ENCODE results near the gene FGF22.
"Not testable (repeated sequence)": the region's sequence is repeated elsewhere in the genome, so short reads cannot be mapped to it uniquely, and the experiment has no call there.

Gene FGF22

DNA sequence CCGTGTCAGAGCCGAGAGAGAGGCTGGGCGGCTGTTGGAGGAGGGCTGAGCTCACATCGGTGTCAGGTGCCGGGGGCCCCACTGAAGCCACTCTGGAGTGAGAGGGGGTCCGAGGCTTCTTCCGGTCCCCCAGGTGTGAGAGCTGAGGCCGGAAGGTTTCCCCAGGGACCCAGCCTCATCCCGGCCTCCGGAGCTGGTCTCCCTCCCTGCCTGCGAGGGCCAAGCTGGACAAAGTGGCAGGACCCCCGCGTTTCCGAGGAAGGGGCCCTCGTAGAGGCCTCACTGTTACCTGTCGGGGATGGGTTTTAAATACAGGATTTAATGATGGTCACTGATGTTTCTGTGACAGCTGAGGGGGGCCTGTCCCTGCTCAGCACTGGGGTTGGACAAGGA is 43.4 kb upstream of the FGF22 start:
- no peak for DNase-seq
- no peak overlapping the region for H3K4me3 ChIP-seq (ENCODE audit: insufficient read depth, low read depth, low read length, poor library complexity, severe bottlenecking)
- H3K4me1 ChIP-seq (ENCODE audit: control insufficient read depth, insufficient read depth, low read length, poor library complexity, severe bottlenecking), result no peaks in the 10 kb centered on the region
- no peaks in the 10 kb centered on the region for H3K9me3 ChIP-seq (ENCODE audit: control insufficient read depth, low read length)
- peaks cover 4% of the 10 kb centered on the region for H3K27me3 ChIP-seq (replicated peaks; ENCODE audit: control insufficient read depth, insufficient read depth, low read length, poor library complexity, severe bottlenecking)
- H3K27ac ChIP-seq (ENCODE audit: insufficient read depth, low read length, poor library complexity, severe bottlenecking), result no peak overlapping the region
- H3K36me3 ChIP-seq (ENCODE audit: control insufficient read depth, insufficient read depth, low read length), result no peaks in the 10 kb centered on the region

- Histone ChIP-seq H3K27ac (ENCODE audit: insufficient read depth, low read length, poor library complexity, severe bottlenecking) (no peak overlapping the region), H3K36me3 (ENCODE audit: control insufficient read depth, insufficient read depth, low read length) (no peaks in the 10 kb centered on the region), H3K4me3 (ENCODE audit: insufficient read depth, low read depth, low read length, poor library complexity, severe bottlenecking) (no peak overlapping the region), H3K27me3 (replicated peaks; ENCODE audit: control insufficient read depth, insufficient read depth, low read length, poor library complexity, severe bottlenecking) (no peaks in the 10 kb centered on the region), H3K4me1 (ENCODE audit: control insufficient read depth, insufficient read depth, low read length, poor library complexity, severe bottlenecking) (no peaks in the 10 kb centered on the region), H3K9me3 (ENCODE audit: control insufficient read depth, low read length) (no peaks in the 10 kb centered on the region)
- DNase-seq, result no peak
These were observed 42.0 kb upstream of the FGF22 start for GRCh38 chr19:597406-598315.

- Histone ChIP-seq H3K27ac (ENCODE audit: insufficient read depth, low read length, poor library complexity, severe bottlenecking) (no peak overlapping the region), H3K9me3 (ENCODE audit: control insufficient read depth, low read length) (no peaks in the 10 kb centered on the region), H3K27me3 (replicated peaks; ENCODE audit: control insufficient read depth, insufficient read depth, low read length, poor library complexity, severe bottlenecking) (no peaks in the 10 kb centered on the region), H3K4me1 (ENCODE audit: control insufficient read depth, insufficient read depth, low read length, poor library complexity, severe bottlenecking) (no peaks in the 10 kb centered on the region), H3K4me3 (ENCODE audit: insufficient read depth, low read depth, low read length, poor library complexity, severe bottlenecking) (no peak overlapping the region), H3K36me3 (ENCODE audit: control insufficient read depth, insufficient read depth, low read length) (no peaks in the 10 kb centered on the region)
- no peak for DNase-seq
These were observed 38.4 kb upstream of the FGF22 start for GRCh38 chr19:601310-601709.

GRCh38 chr19:601790-602189 is 37.9 kb upstream of the FGF22 start:
- no peaks in the 10 kb centered on the region for H3K36me3 ChIP-seq (ENCODE audit: control insufficient read depth, insufficient read depth, low read length)
- no peak overlapping the region for H3K4me3 ChIP-seq (ENCODE audit: insufficient read depth, low read depth, low read length, poor library complexity, severe bottlenecking)
- H3K27me3 ChIP-seq (replicated peaks; ENCODE audit: control insufficient read depth, insufficient read depth, low read length, poor library complexity, severe bottlenecking), result no peaks in the 10 kb centered on the region
- H3K9me3 ChIP-seq (ENCODE audit: control insufficient read depth, low read length), result no peaks in the 10 kb centered on the region
- no peak overlapping the region for H3K27ac ChIP-seq (ENCODE audit: insufficient read depth, low read length, poor library complexity, severe bottlenecking)
- no peak for DNase-seq
- H3K4me1 ChIP-seq (ENCODE audit: control insufficient read depth, insufficient read depth, low read length, poor library complexity, severe bottlenecking), result no peaks in the 10 kb centered on the region

- no peaks in the 10 kb centered on the region for H3K9me3 ChIP-seq (ENCODE audit: control insufficient read depth, low read length)
These were observed 37.0 kb upstream of the FGF22 start for GRCh38 chr19:602391-603301.

GRCh38 chr19:603302-603639 is 36.4 kb upstream of the FGF22 start:
- H3K27ac ChIP-seq (ENCODE audit: insufficient read depth, low read length, poor library complexity, severe bottlenecking), result not testable (repeated sequence)

More at GRCh38 chr19:602391-603301, 37.0 kb upstream of the FGF22 start:
- no peaks in the 10 kb centered on the region for H3K4me1 ChIP-seq (ENCODE audit: control insufficient read depth, insufficient read depth, low read length, poor library complexity, severe bottlenecking)
- H3K36me3 ChIP-seq (ENCODE audit: control insufficient read depth, insufficient read depth, low read length), result no peaks in the 10 kb centered on the region
- no peak overlapping the region for H3K27ac ChIP-seq (ENCODE audit: insufficient read depth, low read length, poor library complexity, severe bottlenecking)
- H3K27me3 ChIP-seq (replicated peaks; ENCODE audit: control insufficient read depth, insufficient read depth, low read length, poor library complexity, severe bottlenecking), result no peaks in the 10 kb centered on the region
- no peak for DNase-seq
- H3K4me3 ChIP-seq (ENCODE audit: insufficient read depth, low read depth, low read length, poor library complexity, severe bottlenecking), result no peak overlapping the region

GRCh38 chr19:603779-604178 is 35.9 kb upstream of the FGF22 start:
- DNase-seq; H3K9me3 ChIP-seq (ENCODE audit: control insufficient read depth, low read length); H3K27me3 ChIP-seq (replicated peaks; ENCODE audit: control insufficient read depth, insufficient read depth, low read length, poor library complexity, severe bottlenecking); H3K27ac ChIP-seq (ENCODE audit: insufficient read depth, low read length, poor library complexity, severe bottlenecking); H3K36me3 ChIP-seq (ENCODE audit: control insufficient read depth, insufficient read depth, low read length); H3K4me1 ChIP-seq (ENCODE audit: control insufficient read depth, insufficient read depth, low read length, poor library complexity, severe bottlenecking); H3K4me3 ChIP-seq (ENCODE audit: insufficient read depth, low read depth, low read length, poor library complexity, severe bottlenecking): not testable (repeated sequence)

More at GRCh38 chr19:603302-603639, 36.4 kb upstream of the FGF22 start:
- H3K9me3 ChIP-seq (ENCODE audit: control insufficient read depth, low read length); H3K4me1 ChIP-seq (ENCODE audit: control insufficient read depth, insufficient read depth, low read length, poor library complexity, severe bottlenecking); H3K4me3 ChIP-seq (ENCODE audit: insufficient read depth, low read depth, low read length, poor library complexity, severe bottlenecking); H3K27me3 ChIP-seq (replicated peaks; ENCODE audit: control insufficient read depth, insufficient read depth, low read length, poor library complexity, severe bottlenecking); H3K36me3 ChIP-seq (ENCODE audit: control insufficient read depth, insufficient read depth, low read length); DNase-seq: not testable (repeated sequence)

DNA sequence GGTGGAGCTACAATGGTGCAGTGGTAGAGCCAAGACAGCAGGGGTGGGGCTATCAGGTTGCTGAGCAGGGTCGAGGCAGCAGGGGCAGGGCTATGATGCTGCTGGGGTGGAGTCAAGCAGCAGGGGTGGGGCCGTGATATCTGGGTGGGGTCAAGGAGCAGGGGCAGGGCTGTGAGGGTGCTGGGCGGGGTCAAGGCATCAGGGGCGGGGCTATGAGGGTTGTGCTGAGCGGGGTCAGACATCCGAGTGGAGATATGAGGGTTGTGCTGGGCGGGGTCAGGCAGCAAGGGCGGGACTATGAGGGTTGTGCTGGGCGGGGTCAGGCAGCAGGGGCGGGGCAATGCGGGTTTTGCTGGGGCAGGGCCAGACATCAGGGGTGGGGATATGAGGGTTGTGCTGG is 35.3 kb upstream of the FGF22 start:
- no peaks in the 10 kb centered on the region for H3K27me3 ChIP-seq (replicated peaks; ENCODE audit: control insufficient read depth, insufficient read depth, low read length, poor library complexity, severe bottlenecking)
- H3K27ac ChIP-seq (ENCODE audit: insufficient read depth, low read length, poor library complexity, severe bottlenecking), result no peak overlapping the region
- no peaks in the 10 kb centered on the region for H3K36me3 ChIP-seq (ENCODE audit: control insufficient read depth, insufficient read depth, low read length)
- no peak overlapping the region for H3K4me3 ChIP-seq (ENCODE audit: insufficient read depth, low read depth, low read length, poor library complexity, severe bottlenecking)
- peaks cover 4% of the 10 kb centered on the region for H3K4me1 ChIP-seq (ENCODE audit: control insufficient read depth, insufficient read depth, low read length, poor library complexity, severe bottlenecking)
- peak; percentile 13 to 36 (median 32) for DNase-seq
- no peaks in the 10 kb centered on the region for H3K9me3 ChIP-seq (ENCODE audit: control insufficient read depth, low read length)

- not testable (repeated sequence) for H3K9me3 ChIP-seq (ENCODE audit: control insufficient read depth, low read length); H3K4me3 ChIP-seq (ENCODE audit: insufficient read depth, low read depth, low read length, poor library complexity, severe bottlenecking); DNase-seq; H3K36me3 ChIP-seq (ENCODE audit: control insufficient read depth, insufficient read depth, low read length); H3K27ac ChIP-seq (ENCODE audit: insufficient read depth, low read length, poor library complexity, severe bottlenecking); H3K27me3 ChIP-seq (replicated peaks; ENCODE audit: control insufficient read depth, insufficient read depth, low read length, poor library complexity, severe bottlenecking)
- peaks cover 12% of the 10 kb centered on the region for H3K4me1 ChIP-seq (ENCODE audit: control insufficient read depth, insufficient read depth, low read length, poor library complexity, severe bottlenecking)
These were observed 34.4 kb upstream of the FGF22 start for GRCh38 chr19:605061-605971.
